SHP77 treated with DMSO at 0.1 percent for 48 hours (cell line): Measurements from ENCODE around the gene DPYD.

Source experiments
- DNase-seq: peaks from one replicate; lab custom pipeline; 2025; lab: John Stamatoyannopoulos, UW

Gene DPYD

GRCh38 chr1:97784661-97785060, 136.2 kb downstream of the DPYD start:
- no peak for DNase-seq

- DNase-seq, result no peak
Measured at GRCh38 chr1:97783751-97784150, 137.1 kb downstream of the DPYD start.

- no peak for DNase-seq
Measured at GRCh38 chr1:97781762-97782337, 139.0 kb downstream of the DPYD start.

- DNase-seq, result no peak
Measured at GRCh38 chr1:97780884-97781283, 139.9 kb downstream of the DPYD start.

- no peak for DNase-seq
Measured at GRCh38 chr1:97778718-97779117, 142.1 kb downstream of the DPYD start.

- DNase-seq, result no peak
Measured at GRCh38 chr1:97770376-97770775, 150.5 kb downstream of the DPYD start.

- no peak for DNase-seq
Measured at GRCh38 chr1:97767381-97767780, 153.5 kb downstream of the DPYD start.

- DNase-seq, result no peak
Measured at GRCh38 chr1:97764991-97765390, 155.8 kb downstream of the DPYD start.

GRCh38 chr1:97761637-97762036, 159.2 kb downstream of the DPYD start:
- DNase-seq, result no peak

GRCh38 chr1:97759078-97759477, 161.8 kb downstream of the DPYD start:
- DNase-seq, result no peak

- no peak for DNase-seq
Measured at GRCh38 chr1:97758541-97759057, 162.2 kb downstream of the DPYD start.

GRCh38 chr1:97745912-97746311, 174.9 kb downstream of the DPYD start:
- DNase-seq, result no peak

- no peak for DNase-seq
Measured at GRCh38 chr1:97744977-97745376, 175.9 kb downstream of the DPYD start.

GRCh38 chr1:97743129-97743528, 177.7 kb downstream of the DPYD start:
- DNase-seq, result no peak

GRCh38 chr1:97740891-97741290, 179.9 kb downstream of the DPYD start:
- no peak for DNase-seq

GRCh38 chr1:97739596-97740103, 181.2 kb downstream of the DPYD start:
- no peak for DNase-seq

GRCh38 chr1:97738270-97738669, 182.6 kb downstream of the DPYD start:
- no peak for DNase-seq

GRCh38 chr1:97730271-97730670, 190.6 kb downstream of the DPYD start:
- no peak for DNase-seq

- DNase-seq, result no peak
Measured at GRCh38 chr1:97728436-97728835, 192.4 kb downstream of the DPYD start.

- no peak for DNase-seq
Measured at GRCh38 chr1:97727029-97727428, 193.8 kb downstream of the DPYD start.

GRCh38 chr1:97726386-97726785, 194.4 kb downstream of the DPYD start:
- DNase-seq, result no peak

- no peak for DNase-seq
Measured at GRCh38 chr1:97721221-97721620, 199.6 kb downstream of the DPYD start.

- no peak for DNase-seq
Measured at GRCh38 chr1:97712980-97713379, 207.9 kb downstream of the DPYD start.

- no peak for DNase-seq
Measured at GRCh38 chr1:97711858-97712257, 209.0 kb downstream of the DPYD start.
